Peyer's patch (tissue), 4 donors: ENCODE results near the gene LRRC8E.

Experiments used
- POLR2A ChIP-seq, 2 donors: fragments of 450-650 bp; IDR thresholded peaks; one replicate each; pipeline ENCODE4 v1.5.1; 2017; ENCODE audit warnings: antibody characterized with exemption in 2 of 2, mild to moderate bottlenecking in 2 of 2, moderate library complexity in 2 of 2
- TF ChIP-seq, protein P1 (sequence below), 6 experiments: fragments of 450-650 bp in 4 of 6; fragments of 200-600 bp in 2 of 6; sonication (generic) in 1 of 6; IDR thresholded peaks; one replicate each; pipeline ENCODE4 v1.5.1; 2017 to 2019; ENCODE audit warnings: antibody characterized with exemption in 6 of 6, mild to moderate bottlenecking in 3 of 6, moderate library complexity in 1 of 6

DNA sequence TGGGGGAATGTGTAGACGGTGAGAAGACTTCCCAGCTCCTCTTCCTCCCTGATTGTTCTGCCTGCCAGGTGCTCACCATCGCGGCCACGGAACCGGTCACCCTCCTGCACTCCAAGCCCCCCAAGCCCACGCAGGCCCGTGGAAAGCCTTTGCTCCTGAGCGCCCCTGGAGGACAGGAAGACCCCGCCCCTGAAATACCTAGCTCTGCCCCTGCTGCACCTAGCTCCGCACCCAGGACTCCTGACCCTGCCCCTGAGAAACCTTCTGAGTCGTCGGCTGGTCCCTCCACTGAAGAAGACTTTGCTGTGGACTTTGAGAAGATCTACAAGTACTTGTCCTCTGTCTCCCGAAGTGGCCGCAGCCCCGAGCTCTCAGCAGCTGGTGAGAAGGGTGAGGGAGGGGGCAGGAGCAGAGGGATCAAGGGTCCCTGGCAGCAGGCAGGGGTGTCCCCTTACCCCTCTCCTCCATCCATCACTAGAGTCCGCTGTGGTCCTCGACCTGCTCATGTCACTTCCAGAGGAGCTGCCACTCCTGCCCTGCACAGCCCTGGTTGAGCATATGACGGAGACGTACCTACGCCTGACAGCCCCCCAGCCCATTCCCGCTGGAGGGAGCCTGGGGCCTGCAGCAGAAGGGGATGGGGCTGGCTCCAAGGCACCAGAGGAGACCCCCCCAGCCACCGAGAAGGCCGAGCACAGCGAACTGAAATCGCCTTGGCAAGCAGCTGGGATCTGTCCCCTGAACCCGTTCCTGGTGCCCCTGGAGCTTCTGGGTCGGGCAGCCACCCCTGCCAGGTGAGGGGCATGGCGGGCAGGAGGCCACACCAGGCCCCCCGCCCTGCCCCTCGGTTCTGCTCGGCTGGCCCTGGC lies 33.9 kb downstream of the LRRC8E start:
- TF ChIP-seq, protein P1, sequence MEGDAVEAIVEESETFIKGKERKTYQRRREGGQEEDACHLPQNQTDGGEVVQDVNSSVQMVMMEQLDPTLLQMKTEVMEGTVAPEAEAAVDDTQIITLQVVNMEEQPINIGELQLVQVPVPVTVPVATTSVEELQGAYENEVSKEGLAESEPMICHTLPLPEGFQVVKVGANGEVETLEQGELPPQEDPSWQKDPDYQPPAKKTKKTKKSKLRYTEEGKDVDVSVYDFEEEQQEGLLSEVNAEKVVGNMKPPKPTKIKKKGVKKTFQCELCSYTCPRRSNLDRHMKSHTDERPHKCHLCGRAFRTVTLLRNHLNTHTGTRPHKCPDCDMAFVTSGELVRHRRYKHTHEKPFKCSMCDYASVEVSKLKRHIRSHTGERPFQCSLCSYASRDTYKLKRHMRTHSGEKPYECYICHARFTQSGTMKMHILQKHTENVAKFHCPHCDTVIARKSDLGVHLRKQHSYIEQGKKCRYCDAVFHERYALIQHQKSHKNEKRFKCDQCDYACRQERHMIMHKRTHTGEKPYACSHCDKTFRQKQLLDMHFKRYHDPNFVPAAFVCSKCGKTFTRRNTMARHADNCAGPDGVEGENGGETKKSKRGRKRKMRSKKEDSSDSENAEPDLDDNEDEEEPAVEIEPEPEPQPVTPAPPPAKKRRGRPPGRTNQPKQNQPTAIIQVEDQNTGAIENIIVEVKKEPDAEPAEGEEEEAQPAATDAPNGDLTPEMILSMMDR (IDR thresholded peaks at IDR 0.05), result no peak
- no peak for TF ChIP-seq POLR2A (IDR thresholded peaks at IDR 0.05)
